ENCODE measurements around the gene IL26.

Gene IL26

GRCh38 chr12:68234140-68234539 is 8.5 kb upstream of the IL26 start:
- H3K9ac ChIP-seq (ENCODE audit: low read length) = no peak overlapping the region
- TF ChIP-seq EZH2phosphoT487 (conservative IDR thresholded peaks at IDR 0.05; ENCODE audit: low read length) (no peak), CTCF (IDR thresholded peaks at IDR 0.05; ENCODE audit: insufficient read depth, low read length, poor library complexity, severe bottlenecking) (no peak)
- no peaks in the 10 kb centered on the region for H3F3A ChIP-seq (ENCODE audit: insufficient read depth)
- H2AFZ ChIP-seq (ENCODE audit: low read depth, low read length, severe bottlenecking) = no peak overlapping the region
- H3K36me3 ChIP-seq (ENCODE audit: low read length) = no peaks in the 10 kb centered on the region
- no peak overlapping the region for H3K27ac ChIP-seq (ENCODE audit: low read depth, low read length)
- no peak overlapping the region for H3K4me3 ChIP-seq (ENCODE audit: insufficient read depth, low read length, poor library complexity, severe bottlenecking)
- no peaks in the 10 kb centered on the region for H3K79me2 ChIP-seq (ENCODE audit: insufficient read depth, low read length)
- no peak overlapping the region for H3K4me2 ChIP-seq (ENCODE audit: low read depth, low read length, poor library complexity, severe bottlenecking)
- no peaks in the 10 kb centered on the region for H3K9me2 ChIP-seq (replicated peaks; ENCODE audit: insufficient read depth, low read length)
- no peaks in the 10 kb centered on the region for H4K20me1 ChIP-seq (ENCODE audit: low read depth, low read length)
- H3K9me3 ChIP-seq (ENCODE audit: insufficient read depth, low read length) = no peaks in the 10 kb centered on the region
- no peaks in the 10 kb centered on the region for H3K27me3 ChIP-seq (ENCODE audit: low read length)

GRCh38 chr12:68233498-68233897 is 7.9 kb upstream of the IL26 start:
- Histone ChIP-seq H3K9me3 (ENCODE audit: insufficient read depth, low read length) (no peaks in the 10 kb centered on the region), H3K36me3 (ENCODE audit: low read length) (no peaks in the 10 kb centered on the region), H3K9ac (ENCODE audit: low read length) (no peak overlapping the region), H3K27ac (ENCODE audit: low read depth, low read length) (no peak overlapping the region), H3K79me2 (ENCODE audit: insufficient read depth, low read length) (no peaks in the 10 kb centered on the region), H4K20me1 (ENCODE audit: low read depth, low read length) (no peaks in the 10 kb centered on the region), H3K27me3 (ENCODE audit: low read length) (no peaks in the 10 kb centered on the region), H2AFZ (ENCODE audit: low read depth, low read length, severe bottlenecking) (no peak overlapping the region), H3K4me2 (ENCODE audit: low read depth, low read length, poor library complexity, severe bottlenecking) (no peak overlapping the region), H3K4me3 (ENCODE audit: insufficient read depth, low read length, poor library complexity, severe bottlenecking) (no peak overlapping the region), H3F3A (ENCODE audit: insufficient read depth) (no peaks in the 10 kb centered on the region), H3K9me2 (replicated peaks; ENCODE audit: insufficient read depth, low read length) (no peaks in the 10 kb centered on the region)
- TF ChIP-seq CTCF (IDR thresholded peaks at IDR 0.05; ENCODE audit: insufficient read depth, low read length, poor library complexity, severe bottlenecking) (no peak), EZH2phosphoT487 (conservative IDR thresholded peaks at IDR 0.05; ENCODE audit: low read length) (no peak)

GRCh38 chr12:68231691-68232090 is 6.1 kb upstream of the IL26 start:
- Histone ChIP-seq H2AFZ (ENCODE audit: low read depth, low read length, severe bottlenecking) (no peak overlapping the region), H3K9me2 (replicated peaks; ENCODE audit: insufficient read depth, low read length) (no peaks in the 10 kb centered on the region)

More at GRCh38 chr12:68231691-68232090, 6.1 kb upstream of the IL26 start:
- Histone ChIP-seq H3K79me2 (ENCODE audit: insufficient read depth, low read length) (no peaks in the 10 kb centered on the region), H3K27ac (ENCODE audit: low read depth, low read length) (no peak overlapping the region), H4K20me1 (ENCODE audit: low read depth, low read length) (no peaks in the 10 kb centered on the region), H3K36me3 (ENCODE audit: low read length) (no peaks in the 10 kb centered on the region), H3K4me3 (ENCODE audit: insufficient read depth, low read length, poor library complexity, severe bottlenecking) (no peak overlapping the region), H3K4me2 (ENCODE audit: low read depth, low read length, poor library complexity, severe bottlenecking) (no peak overlapping the region), H3K9me3 (ENCODE audit: insufficient read depth, low read length) (no peaks in the 10 kb centered on the region), H3K9ac (ENCODE audit: low read length) (no peak overlapping the region), H3K27me3 (ENCODE audit: low read length) (no peaks in the 10 kb centered on the region), H3F3A (ENCODE audit: insufficient read depth) (no peaks in the 10 kb centered on the region)
- no peak for TF ChIP-seq CTCF (IDR thresholded peaks at IDR 0.05; ENCODE audit: insufficient read depth, low read length, poor library complexity, severe bottlenecking)
- TF ChIP-seq EZH2phosphoT487 (conservative IDR thresholded peaks at IDR 0.05; ENCODE audit: low read length) = no peak
